Measurements from ENCODE around the gene POU2F1. TPM values are rescaled to one million over a fixed set of nuclear protein-coding genes. Genes with fewer than 3 reads are reported as not detected.

Gene POU2F1
- total RNA-seq, 8 experiments from 2014 or later, result 11.4 to 29.7 (median 20.2) TPM

GRCh38 chr1:167322483-167322882 is 101.8 kb downstream of the POU2F1 start:
- WGBS, 10 experiments, result 93 to 100% (median 97%) methylated on average over 1 to 8 of the region's 8 CpGs; no CpG with 5 or more reads in 3 of the 10 experiments
- in situ Hi-C loops (cut with MboI; ENCODE audit: low pct_unique_long_range_greater_than_20kb in 2 of 9, low sequenced_read_pairs in 9 of 9, unreplicated experiment in 9 of 9), result no loop called here
- ATAC-seq (replicated peaks in 6 of 8), result no peak
- no peak overlapping the region for H3K4me3 ChIP-seq
- H3K4me1 ChIP-seq (replicated peaks in 1 of 2), result no peaks in the 10 kb centered on the region
- no peak overlapping the region for H3K27ac ChIP-seq

GRCh38 chr1:167325151-167325550 is 104.5 kb downstream of the POU2F1 start:
- H3K4me3 ChIP-seq, result no peak overlapping the region
- no peak overlapping the region for H3K27ac ChIP-seq
- WGBS, 10 experiments, result 80 to 100% (median 93%) methylated on average over 1 of the region's 1 CpG; no CpG with 5 or more reads in 1 of the 10 experiments
- no peak for ATAC-seq (replicated peaks in 6 of 8)
- in situ Hi-C loops (cut with MboI; ENCODE audit: low pct_unique_long_range_greater_than_20kb in 2 of 9, low sequenced_read_pairs in 9 of 9, unreplicated experiment in 9 of 9), result loop anchor here in 1 of 9 experiments (25.0 kb wide), 1 partner anchor 112 kb away; no protein-coding TSS in a partner anchor
- H3K4me1 ChIP-seq (replicated peaks in 1 of 2), result peaks cover 7 to 15% of the 10 kb centered on the region in 2 donors

- ATAC-seq (replicated peaks in 6 of 8), result peak in 5 of 8 experiments; percentile 14 to 71 (median 55)
- in situ Hi-C loops (cut with MboI; ENCODE audit: low pct_unique_long_range_greater_than_20kb in 2 of 9, low sequenced_read_pairs in 9 of 9, unreplicated experiment in 9 of 9), result loop anchor here in 1 of 9 experiments (25.0 kb wide), 1 partner anchor 109 kb away; no protein-coding TSS in a partner anchor
- H3K27ac ChIP-seq, result no peak overlapping the region
- peaks cover 7 to 15% of the 10 kb centered on the region in 2 donors for H3K4me1 ChIP-seq (replicated peaks in 1 of 2)
- WGBS, 10 experiments, result 20 to 67% (median 45%) methylated on average over 1 to 4 of the region's 4 CpGs; no CpG with 5 or more reads in 1 of the 10 experiments
- H3K4me3 ChIP-seq, result no peak overlapping the region
These were observed 107.7 kb downstream of the POU2F1 start for GRCh38 chr1:167328306-167328815.

GRCh38 chr1:167328816-167329483 is 108.3 kb downstream of the POU2F1 start:
- peak; percentile 83 to 98 (median 94) for ATAC-seq (replicated peaks in 6 of 8)
- in situ Hi-C loops (cut with MboI; ENCODE audit: low pct_unique_long_range_greater_than_20kb in 2 of 9, low sequenced_read_pairs in 9 of 9, unreplicated experiment in 9 of 9), result loop anchor here in 1 of 9 experiments (25.0 kb wide), 1 partner anchor 108 kb away; no protein-coding TSS in a partner anchor
- Histone ChIP-seq H3K27ac (no peak overlapping the region), H3K4me1 (replicated peaks in 1 of 2) (peaks cover 7 to 15% of the 10 kb centered on the region in 2 donors), H3K4me3 (peak overlapping the region in 2 of 5 donors; percentile 1 to 2)
- WGBS, 10 experiments, result 0 to 42% (median 10%) methylated on average over 3 to 8 of the region's 8 CpGs; no CpG with 5 or more reads in 2 of the 10 experiments

GRCh38 chr1:167330601-167331293 is 110.1 kb downstream of the POU2F1 start:
- WGBS, 10 experiments, result 0 to 100% (median 40%) methylated on average over 1 of the region's 1 CpG; no CpG with 5 or more reads in 1 of the 10 experiments
- no peak overlapping the region for H3K27ac ChIP-seq
- no peak for ATAC-seq (replicated peaks in 6 of 8)
- peaks cover 7 to 15% of the 10 kb centered on the region in 2 donors for H3K4me1 ChIP-seq (replicated peaks in 1 of 2)
- no peak overlapping the region for H3K4me3 ChIP-seq
- in situ Hi-C loops (cut with MboI; ENCODE audit: low pct_unique_long_range_greater_than_20kb in 2 of 9, low sequenced_read_pairs in 9 of 9, unreplicated experiment in 9 of 9), result loop anchor here in 1 of 9 experiments (25.0 kb wide), 1 partner anchor 107 kb away; no protein-coding TSS in a partner anchor

- H3K4me1 ChIP-seq (replicated peaks in 1 of 2), result peaks cover 7 to 15% of the 10 kb centered on the region in 2 donors
- ATAC-seq (replicated peaks in 6 of 8), result no peak
- WGBS, 10 experiments, result 0 to 100% (median 75%) methylated on average over 1 to 2 of the region's 2 CpGs; no CpG with 5 or more reads in 2 of the 10 experiments
- no peak overlapping the region for H3K4me3 ChIP-seq
- in situ Hi-C loops (cut with MboI; ENCODE audit: low pct_unique_long_range_greater_than_20kb in 2 of 9, low sequenced_read_pairs in 9 of 9, unreplicated experiment in 9 of 9), result loop anchor here in 1 of 9 experiments (25.0 kb wide), 1 partner anchor 106 kb away; no protein-coding TSS in a partner anchor
- H3K27ac ChIP-seq, result no peak overlapping the region
These were observed 111.0 kb downstream of the POU2F1 start for GRCh38 chr1:167331650-167332049.

GRCh38 chr1:167332503-167332902 is 111.8 kb downstream of the POU2F1 start:
- ATAC-seq (replicated peaks in 6 of 8), result no peak
- H3K4me3 ChIP-seq, result no peak overlapping the region
- 0 to 100% (median 71%) methylated on average over 1 of the region's 1 CpG; no CpG with 5 or more reads in 1 of the 10 experiments for WGBS, 10 experiments
- H3K27ac ChIP-seq, result no peak overlapping the region
- in situ Hi-C loops (cut with MboI; ENCODE audit: low pct_unique_long_range_greater_than_20kb in 2 of 9, low sequenced_read_pairs in 9 of 9, unreplicated experiment in 9 of 9), result loop anchor here in 1 of 9 experiments (25.0 kb wide), 1 partner anchor 105 kb away; no protein-coding TSS in a partner anchor
- peaks cover 7 to 15% of the 10 kb centered on the region in 2 donors for H3K4me1 ChIP-seq (replicated peaks in 1 of 2)

- Histone ChIP-seq H3K4me1 (replicated peaks in 1 of 2) (peaks cover 7 to 15% of the 10 kb centered on the region in 2 donors), H3K4me3 (no peak overlapping the region), H3K27ac (no peak overlapping the region)
- WGBS, 10 experiments, result 88 to 100% (median 100%) methylated on average over 1 to 2 of the region's 2 CpGs; no CpG with 5 or more reads in 1 of the 10 experiments
- no peak for ATAC-seq (replicated peaks in 6 of 8)
- in situ Hi-C loops (cut with MboI; ENCODE audit: low pct_unique_long_range_greater_than_20kb in 2 of 9, low sequenced_read_pairs in 9 of 9, unreplicated experiment in 9 of 9), result loop anchor here in 1 of 9 experiments (25.0 kb wide), 1 partner anchor 104 kb away; no protein-coding TSS in a partner anchor
These were observed 112.4 kb downstream of the POU2F1 start for GRCh38 chr1:167333124-167333523.

GRCh38 chr1:167333703-167334102 is 113.0 kb downstream of the POU2F1 start:
- 63 to 100% (median 100%) methylated on average over 1 of the region's 1 CpG; no CpG with 5 or more reads in 5 of the 10 experiments for WGBS, 10 experiments
- in situ Hi-C loops (cut with MboI; ENCODE audit: low pct_unique_long_range_greater_than_20kb in 2 of 9, low sequenced_read_pairs in 9 of 9, unreplicated experiment in 9 of 9), result loop anchor here in 1 of 9 experiments (25.0 kb wide), 1 partner anchor 104 kb away; no protein-coding TSS in a partner anchor
- no peak for ATAC-seq (replicated peaks in 6 of 8)

GRCh38 chr1:167339405-167339804 is 118.7 kb downstream of the POU2F1 start:
- Histone ChIP-seq H3K4me3 (no peak overlapping the region), H3K4me1 (replicated peaks in 1 of 2) (no peaks in the 10 kb centered on the region), H3K27ac (no peak overlapping the region)
- in situ Hi-C loops (cut with MboI; ENCODE audit: low pct_unique_long_range_greater_than_20kb in 2 of 9, low sequenced_read_pairs in 9 of 9, unreplicated experiment in 9 of 9), result loop anchor here in 1 of 9 experiments (25.0 kb wide), 1 partner anchor 98 kb away; no protein-coding TSS in a partner anchor
- no peak for ATAC-seq (replicated peaks in 6 of 8)

More at GRCh38 chr1:167333703-167334102, 113.0 kb downstream of the POU2F1 start:
- H3K4me3 ChIP-seq, result no peak overlapping the region
- peaks cover 5 to 10% of the 10 kb centered on the region in 2 donors for H3K4me1 ChIP-seq (replicated peaks in 1 of 2)
- no peak overlapping the region for H3K27ac ChIP-seq

GRCh38 chr1:167342846-167343245 is 122.2 kb downstream of the POU2F1 start:
- peak in 1 of 8 experiments; percentile 63 for ATAC-seq (replicated peaks in 6 of 8)
- in situ Hi-C loops (cut with MboI; ENCODE audit: low pct_unique_long_range_greater_than_20kb in 2 of 9, low sequenced_read_pairs in 9 of 9, unreplicated experiment in 9 of 9), result loop anchor here in 1 of 9 experiments (25.0 kb wide), 1 partner anchor 94 kb away; no protein-coding TSS in a partner anchor
- no peaks in the 10 kb centered on the region for H3K4me1 ChIP-seq (replicated peaks in 1 of 2)
- no peak overlapping the region for H3K4me3 ChIP-seq
- H3K27ac ChIP-seq, result no peak overlapping the region
- 60 to 100% (median 89%) methylated on average over 1 to 3 of the region's 3 CpGs; no CpG with 5 or more reads in 2 of the 10 experiments for WGBS, 10 experiments

- in situ Hi-C loops (cut with MboI; ENCODE audit: low pct_unique_long_range_greater_than_20kb in 2 of 9, low sequenced_read_pairs in 9 of 9, unreplicated experiment in 9 of 9), result loop anchor here in 1 of 9 experiments (25.0 kb wide), 1 partner anchor 93 kb away; no protein-coding TSS in a partner anchor
- Histone ChIP-seq H3K4me1 (replicated peaks in 1 of 2) (no peaks in the 10 kb centered on the region), H3K4me3 (no peak overlapping the region), H3K27ac (no peak overlapping the region)
- ATAC-seq (replicated peaks in 6 of 8), result no peak
- WGBS, 10 experiments, result 14 to 86% (median 80%) methylated on average over 1 of the region's 1 CpG; no CpG with 5 or more reads in 5 of the 10 experiments
These were observed 123.4 kb downstream of the POU2F1 start for GRCh38 chr1:167344112-167344511.

Data from motor neuron (in vitro differentiated cells).